A673 (cell line): ENCODE data around the gene RESF1. TPM values are rescaled to one million over a fixed set of nuclear protein-coding genes. Genes with fewer than 3 reads are reported as not detected.
A peak's percentile ranks its signal among the peaks of the same experiment; 100 is the strongest.

ENCODE experiments used
- BruUV-seq: library from RNA; stranded (reverse); fragments of 400-500 nt; replicated peaks from 2 replicates; lab custom pipeline; 2021; lab: Mats Ljungman, UMichigan
- CTCF ChIA-PET: fragments of 300-600 bp; sonication (Branson Sonifier 250); formaldehyde crosslinking; loops from one replicate; lab custom pipeline; 2022; ENCODE audit warnings: antibody characterized with exemption; lab: Charles Lee
- POLR2A ChIA-PET: fragments of 300-600 bp; sonication (Branson Sonifier 250); formaldehyde crosslinking; loops from one replicate; lab custom pipeline; 2022; ENCODE audit warnings: antibody characterized with exemption; ENCODE audit not compliant: low non-redundant PET; lab: Charles Lee
- DNase-seq: peaks from one replicate; pipeline ENCODE4 v3.0.0-alpha.2; 2015; ENCODE audit warnings: low spot score
- H3K27ac ChIP-seq: fragments of 200-600 bp; sonication (generic); 2 replicates; pipeline ENCODE4 v1.5.1; 2016; ENCODE audit warnings: mixed run types, low read depth, mild to moderate bottlenecking, mixed read lengths, antibody characterized with exemption, low read length; ENCODE audit not compliant: poor library complexity, severe bottlenecking
- H3K27me3 ChIP-seq: fragments of 200-600 bp; sonication (generic); replicated peaks from 2 replicates; pipeline ENCODE4 v1.6.1; 2017; ENCODE audit warnings: mixed run types, low read depth, mild to moderate bottlenecking, mixed read lengths, antibody characterized with exemption, low read length; ENCODE audit not compliant: insufficient read depth, poor library complexity
- H3K36me3 ChIP-seq: fragments of 200-600 bp; sonication (generic); 2 replicates; pipeline ENCODE4 v1.6.1; 2016; ENCODE audit warnings: mixed run types, mild to moderate bottlenecking, mixed read lengths, antibody characterized with exemption, low read length; ENCODE audit not compliant: insufficient read depth, poor library complexity, severe bottlenecking
- H3K4me1 ChIP-seq: fragments of 200-600 bp; sonication (generic); 2 replicates; pipeline ENCODE4 v1.6.1; 2017; ENCODE audit warnings: mixed run types, mild to moderate bottlenecking, mixed read lengths, antibody characterized with exemption, low read length; ENCODE audit not compliant: insufficient read depth, poor library complexity, severe bottlenecking
- H3K4me3 ChIP-seq: fragments of 200-600 bp; sonication (generic); 2 replicates; pipeline ENCODE4 v1.5.1; 2016; ENCODE audit warnings: low read depth, mixed run types, mild to moderate bottlenecking, mixed read lengths, low read length; ENCODE audit not compliant: poor library complexity, severe bottlenecking
- H3K9me3 ChIP-seq: fragments of 200-600 bp; sonication (generic); 2 replicates; pipeline ENCODE4 v1.6.1; 2016; ENCODE audit warnings: mixed run types, low read depth, mild to moderate bottlenecking, mixed read lengths, antibody characterized with exemption, low read length; ENCODE audit not compliant: poor library complexity, severe bottlenecking
- EZH2 ChIP-seq: fragments of 200-600 bp; sonication (generic); IDR thresholded peaks from 2 replicates; pipeline ENCODE4 v1.6.1; 2017; ENCODE audit warnings: borderline replicate concordance, low read depth, mild to moderate bottlenecking, mixed read lengths, antibody characterized with exemption, low read length; ENCODE audit not compliant: poor library complexity, severe bottlenecking
- intact Hi-C: fragments of 100-400 bp; cut with micrococcal nuclease; formaldehyde crosslinking; loops from one replicate; pipeline ENCODE4 v1.10.0; 2022; ENCODE audit not compliant: unreplicated experiment
- total RNA-seq: library from RNA; stranded (reverse); gene quantifications from 2 replicates; pipeline ENCODE4 v1.2.3, GENCODE V29; 2021
- TF ChIP-seq, protein P1 (sequence below): fragments of 300-800, 200-600 bp; sonication (generic); conservative IDR thresholded peaks from 2 replicates; pipeline ENCODE4 v1.5.1; 2017; ENCODE audit warnings: low read depth, mild to moderate bottlenecking, antibody characterized with exemption, low read length, moderate library complexity, mixed read lengths

Gene RESF1
- total RNA-seq, 1 experiment from 2014 or later: 63.7 TPM

DNA sequence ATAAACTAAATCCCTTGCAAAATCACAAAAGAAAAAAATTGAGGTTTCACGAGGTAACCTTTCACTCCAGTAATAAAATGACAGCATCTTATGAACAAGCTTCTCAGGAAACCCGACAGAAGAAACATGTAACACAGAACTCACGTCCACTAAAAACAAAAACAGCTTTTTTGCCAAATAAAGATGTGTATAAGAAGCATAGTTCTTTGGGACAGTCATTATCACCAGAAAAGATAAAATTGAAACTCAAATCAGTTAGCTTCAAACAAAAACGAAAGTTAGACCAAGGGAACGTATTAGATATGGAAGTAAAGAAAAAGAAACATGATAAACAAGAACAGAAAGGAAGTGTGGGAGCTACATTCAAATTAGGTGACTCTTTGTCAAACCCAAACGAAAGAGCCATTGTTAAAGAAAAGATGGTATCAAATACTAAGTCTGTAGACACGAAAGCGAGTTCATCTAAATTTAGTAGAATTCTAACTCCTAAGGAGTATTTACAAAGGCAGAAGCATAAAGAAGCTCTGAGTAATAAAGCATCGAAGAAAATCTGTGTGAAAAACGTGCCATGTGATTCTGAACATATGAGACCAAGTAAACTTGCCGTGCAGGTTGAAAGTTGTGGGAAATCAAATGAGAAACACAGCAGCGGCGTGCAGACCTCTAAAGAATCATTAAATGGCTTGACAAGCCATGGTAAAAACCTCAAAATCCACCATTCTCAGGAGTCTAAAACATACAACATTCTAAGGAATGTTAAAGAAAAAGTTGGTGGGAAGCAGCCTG lies 25.8 kb downstream of the RESF1 start:
- Histone ChIP-seq H3K27me3 (no peaks in the 10 kb centered on the region), H3K4me1 (no peaks in the 10 kb centered on the region), H3K4me3 (no peak overlapping the region), H3K27ac (no peak overlapping the region), H3K9me3 (peaks cover 43% of the 10 kb centered on the region), H3K36me3 (peaks cover 60% of the 10 kb centered on the region)
- no peak for TF ChIP-seq EZH2
- TF ChIP-seq, protein P1, sequence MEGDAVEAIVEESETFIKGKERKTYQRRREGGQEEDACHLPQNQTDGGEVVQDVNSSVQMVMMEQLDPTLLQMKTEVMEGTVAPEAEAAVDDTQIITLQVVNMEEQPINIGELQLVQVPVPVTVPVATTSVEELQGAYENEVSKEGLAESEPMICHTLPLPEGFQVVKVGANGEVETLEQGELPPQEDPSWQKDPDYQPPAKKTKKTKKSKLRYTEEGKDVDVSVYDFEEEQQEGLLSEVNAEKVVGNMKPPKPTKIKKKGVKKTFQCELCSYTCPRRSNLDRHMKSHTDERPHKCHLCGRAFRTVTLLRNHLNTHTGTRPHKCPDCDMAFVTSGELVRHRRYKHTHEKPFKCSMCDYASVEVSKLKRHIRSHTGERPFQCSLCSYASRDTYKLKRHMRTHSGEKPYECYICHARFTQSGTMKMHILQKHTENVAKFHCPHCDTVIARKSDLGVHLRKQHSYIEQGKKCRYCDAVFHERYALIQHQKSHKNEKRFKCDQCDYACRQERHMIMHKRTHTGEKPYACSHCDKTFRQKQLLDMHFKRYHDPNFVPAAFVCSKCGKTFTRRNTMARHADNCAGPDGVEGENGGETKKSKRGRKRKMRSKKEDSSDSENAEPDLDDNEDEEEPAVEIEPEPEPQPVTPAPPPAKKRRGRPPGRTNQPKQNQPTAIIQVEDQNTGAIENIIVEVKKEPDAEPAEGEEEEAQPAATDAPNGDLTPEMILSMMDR: no peak
- BruUV-seq: TSS peak; percentile 2
- intact Hi-C loops: no loop called here
- ChIA-PET CTCF (no interaction called here), POLR2A (interaction anchor here (0.6 kb wide), 1 partner anchor 224 kb away, joined by 4 read pairs; no protein-coding TSS in a partner anchor)
- DNase-seq: no peak

DNA sequence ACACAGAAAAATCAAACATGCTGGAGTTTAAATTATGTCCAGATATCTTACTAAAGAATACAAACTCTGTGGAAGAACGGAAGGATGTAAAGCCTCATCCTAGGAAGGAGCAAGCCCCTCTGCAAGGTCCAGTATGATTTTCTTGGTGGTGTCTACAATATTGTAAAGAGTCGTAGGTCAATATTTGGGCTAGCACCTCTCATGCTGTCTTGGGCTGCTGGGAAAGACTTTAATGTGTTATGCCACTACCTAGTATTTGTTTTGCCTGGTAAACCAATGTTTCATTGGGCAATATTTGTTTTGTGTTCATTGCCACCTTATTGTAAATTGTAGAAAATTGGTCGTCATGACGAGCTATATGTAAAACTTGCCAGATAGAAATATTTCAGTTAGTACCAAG lies 26.6 kb downstream of the RESF1 start:
- Histone ChIP-seq H3K4me3 (no peak overlapping the region), H3K4me1 (no peaks in the 10 kb centered on the region), H3K27ac (no peak overlapping the region), H3K36me3 (peaks cover 52% of the 10 kb centered on the region), H3K9me3 (peaks cover 37% of the 10 kb centered on the region), H3K27me3 (no peaks in the 10 kb centered on the region)
- TF ChIP-seq, protein P1: no peak
- TF ChIP-seq EZH2: no peak
- intact Hi-C loops: no loop called here
- CTCF ChIA-PET: no interaction called here
- BruUV-seq: no TSS peak
- POLR2A ChIA-PET: no interaction called here
- no peak for DNase-seq

DNA sequence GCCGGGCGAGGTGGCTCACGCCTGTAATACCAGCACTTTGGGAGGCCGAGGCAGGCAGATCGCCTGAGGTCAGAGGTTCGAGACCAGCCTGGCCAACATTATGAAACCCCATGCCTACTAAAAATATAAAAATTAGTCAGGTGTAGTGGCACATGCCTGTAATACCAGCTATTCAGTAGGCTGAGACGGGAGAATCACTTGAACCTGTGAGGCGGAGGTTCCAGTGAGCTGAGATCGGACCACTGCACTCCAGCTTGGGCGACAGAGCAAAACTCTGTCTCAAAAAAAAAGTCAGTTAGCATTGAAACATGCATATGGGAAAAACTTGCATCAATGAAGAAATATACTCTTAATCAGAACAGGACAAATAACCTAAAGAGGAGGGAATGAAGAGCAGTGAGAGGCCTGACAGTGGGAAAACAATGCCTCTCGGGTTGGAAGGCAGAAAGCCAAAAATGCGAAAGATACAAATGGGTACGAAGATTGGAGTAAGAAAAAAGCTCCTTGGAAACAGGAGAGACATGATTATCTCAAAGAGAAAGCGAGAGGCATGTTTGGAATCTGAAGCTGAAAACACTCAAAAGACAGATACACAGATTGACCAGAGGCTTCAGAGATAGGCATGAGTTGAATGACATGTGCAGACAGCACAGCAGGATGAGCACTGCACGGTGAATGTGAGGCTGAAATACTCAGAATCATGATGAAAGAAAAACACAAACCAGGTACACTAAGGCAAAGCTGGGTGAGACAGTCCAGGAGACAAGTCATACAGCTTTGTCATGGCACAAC lies 30.6 kb downstream of the RESF1 start:
- Histone ChIP-seq H3K4me3 (no peak overlapping the region), H3K4me1 (no peaks in the 10 kb centered on the region), H3K36me3 (peaks cover 19% of the 10 kb centered on the region), H3K9me3 (no peaks in the 10 kb centered on the region), H3K27me3 (no peaks in the 10 kb centered on the region), H3K27ac (no peak overlapping the region)
- TF ChIP-seq, protein P1: no peak
- no peak for TF ChIP-seq EZH2
- intact Hi-C loops: no loop called here
- CTCF ChIA-PET: no interaction called here
- no peak for DNase-seq
- POLR2A ChIA-PET: no interaction called here
- no TSS peak for BruUV-seq
